GM23338 (cell line): Measurements from ENCODE around the gene MFAP4. TPM values are rescaled to one million over a fixed set of nuclear protein-coding genes. Genes with fewer than 3 reads are reported as not detected.

Experiments
- ATAC-seq: fragments of 200-7000 bp; cut with Tn5 transposase; 3 replicates; pipeline ENCODE4 v1.9.1; 2020
- DNase-seq: peaks from one replicate; pipeline ENCODE4 v3.0.0-alpha.2; 2015; ENCODE audit warnings: low spot score
- H2AFZ ChIP-seq: fragments of 200-600 bp; sonication (generic); 2 replicates; pipeline ENCODE4 v1.8.0; 2016; ENCODE audit warnings: antibody characterized with exemption, mild to moderate bottlenecking, moderate library complexity
- H3F3A ChIP-seq: fragments of 200-600 bp; sonication (generic); replicated peaks from 2 replicates; pipeline ENCODE4 v1.8.0; 2017; ENCODE audit warnings: antibody characterized with exemption, mixed run types, low read depth
- H3K27ac ChIP-seq: fragments of 200-600 bp; sonication (generic); 2 replicates; pipeline ENCODE4 v1.6.1; 2016; ENCODE audit warnings: low read depth
- H3K27me3 ChIP-seq: fragments of 200-600 bp; sonication (generic); 2 replicates; pipeline ENCODE4 v1.8.0; 2016; ENCODE audit warnings: mild to moderate bottlenecking, mixed run types, moderate library complexity; ENCODE audit not compliant: insufficient read depth
- H3K36me3 ChIP-seq: fragments of 200-600 bp; sonication (generic); 2 replicates; pipeline ENCODE4 v1.8.0; 2016; ENCODE audit warnings: mild to moderate bottlenecking; ENCODE audit not compliant: insufficient read depth
- H3K4me1 ChIP-seq: fragments of 200-600 bp; sonication (generic); 2 replicates; pipeline ENCODE4 v1.8.0; 2016; ENCODE audit warnings: mild to moderate bottlenecking, moderate library complexity; ENCODE audit not compliant: insufficient read depth
- H3K4me2 ChIP-seq: fragments of 200-600 bp; sonication (generic); 2 replicates; pipeline ENCODE4 v1.7.1; 2017; ENCODE audit warnings: mixed run types
- H3K4me3 ChIP-seq: fragments of 200-600 bp; sonication (generic); 2 replicates; pipeline ENCODE4 v1.6.1; 2016; ENCODE audit warnings: mixed run types
- H3K79me2 ChIP-seq: fragments of 200-600 bp; sonication (generic); replicated peaks from 2 replicates; pipeline ENCODE4 v1.8.0; 2017; ENCODE audit warnings: mild to moderate bottlenecking; ENCODE audit not compliant: insufficient read depth
- H3K9me2 ChIP-seq: fragments of 200-600 bp; sonication (generic); 2 replicates; pipeline ENCODE4 v1.8.0; 2017; ENCODE audit not compliant: insufficient read depth
- H4K20me1 ChIP-seq: fragments of 200-600 bp; sonication (generic); replicated peaks from 2 replicates; pipeline ENCODE4 v1.8.0; 2017; ENCODE audit warnings: mild to moderate bottlenecking; ENCODE audit not compliant: insufficient read depth
- H3K27ac Mint-ChIP-seq: 2 replicates; pipeline ENCODE4 v1.8.0; 2020; ENCODE audit warnings: inconsistent platforms, mild to moderate bottlenecking, moderate library complexity, mixed read lengths
- H3K27me3 Mint-ChIP-seq: 3 replicates; pipeline ENCODE4 v1.8.0; 2022; ENCODE audit warnings: low read depth, mild to moderate bottlenecking, moderate library complexity, mixed read lengths, inconsistent platforms; ENCODE audit not compliant: insufficient read depth, poor library complexity
- H3K36me3 Mint-ChIP-seq: 3 replicates; pipeline ENCODE4 v1.8.0; 2021; ENCODE audit warnings: low read depth, mild to moderate bottlenecking, inconsistent platforms, moderate library complexity, mixed read lengths
- H3K4me1 Mint-ChIP-seq: 3 replicates; pipeline ENCODE4 v1.8.0; 2020; ENCODE audit warnings: mild to moderate bottlenecking, inconsistent platforms, mixed read lengths
- H3K4me3 Mint-ChIP-seq: 3 replicates; pipeline ENCODE4 v1.8.0; 2021; ENCODE audit warnings: moderate library complexity, mild to moderate bottlenecking, inconsistent platforms, mixed read lengths
- H3K9me3 Mint-ChIP-seq: 3 replicates; pipeline ENCODE4 v1.8.0; 2020; ENCODE audit warnings: moderate library complexity, mild to moderate bottlenecking, inconsistent platforms, mixed read lengths
- CREB1 ChIP-seq: fragments of 250-450 bp; sonication (Bioruptor Pico); IDR thresholded peaks from 2 replicates; pipeline ENCODE4 v1.5.0; 2020; ENCODE audit warnings: low read depth, mild to moderate bottlenecking, moderate library complexity
- CTCF ChIP-seq, 2 experiments: fragments of 200-600 bp in 1 of 2; sonication (generic) in 1 of 2; conservative IDR thresholded peaks; 2 replicates each; pipeline versions ENCODE4 v1.5.1 to v1.6.1; 2016 to 2017; ENCODE audit warnings: antibody characterized with exemption in 2 of 2, low read depth in 2 of 2, mild to moderate bottlenecking in 2 of 2, moderate library complexity in 1 of 2
- EZH2phosphoT487 ChIP-seq: fragments of 200-600 bp; sonication (generic); IDR thresholded peaks from one replicate; pipeline ENCODE4 v1.8.1; 2018; ENCODE audit warnings: antibody characterized with exemption; ENCODE audit not compliant: unreplicated experiment
- JUNB ChIP-seq: IDR thresholded peaks from one replicate; pipeline ENCODE4 v1.6.1; 2016; ENCODE audit warnings: antibody characterized with exemption; ENCODE audit not compliant: unreplicated experiment
- NANOG ChIP-seq: IDR thresholded peaks from 2 replicates; pipeline ENCODE4 v1.6.1; 2016; ENCODE audit warnings: antibody characterized with exemption, borderline replicate concordance
- POLR2AphosphoS5 ChIP-seq: IDR thresholded peaks from 2 replicates; pipeline ENCODE4 v1.6.1; 2016; ENCODE audit warnings: antibody characterized with exemption, low read depth
- REST ChIP-seq: IDR thresholded peaks from one replicate; pipeline ENCODE4 v1.6.1; 2018; ENCODE audit warnings: antibody characterized with exemption; ENCODE audit not compliant: unreplicated experiment
- STAT1 ChIP-seq: IDR thresholded peaks from one replicate; pipeline ENCODE4 v1.6.1; 2016; ENCODE audit warnings: antibody characterized with exemption; ENCODE audit not compliant: unreplicated experiment
- ZNF114 ChIP-seq: fragments of 250-450 bp; sonication (Bioruptor Pico); IDR thresholded peaks from 2 replicates; pipeline ENCODE4 v1.5.0; 2020; ENCODE audit warnings: mild to moderate bottlenecking, moderate library complexity
- ZNF462 ChIP-seq: fragments of 250-450 bp; sonication (Bioruptor Pico); IDR thresholded peaks from 2 replicates; pipeline ENCODE4 v1.5.0; 2020; ENCODE audit warnings: mild to moderate bottlenecking, moderate library complexity
- polyA plus RNA-seq: library from polyadenylated mRNA; unstranded; fragments of >200 nt; fragmentation: Nextera tagmentation; extraction: Ambion mirVana; gene quantifications from 2 replicates; pipeline ENCODE4 v1.2.1, GENCODE V29; 2016
- total RNA-seq: library from RNA; depleted of rRNA; stranded (reverse); fragments of >200 nt; shearing (Covaris generic); gene quantifications from 2 replicates; pipeline ENCODE4 v1.2.3, GENCODE V29; 2014

MFAP4 gene
- total and polyA plus RNA-seq, 2 experiments from 2014 or later = 7.7 to 9.7 TPM

GRCh38 chr17:19376811-19377210, 10.2 kb downstream of the MFAP4 start:
- peaks cover 11% of the 10 kb centered on the region; the same call in 1 of the 2 replicates for H3F3A ChIP-seq
- H3K27ac Mint-ChIP-seq = peak overlapping the region; percentile 99
- H3K27ac ChIP-seq = peak overlapping the region; percentile 98
- peaks cover 10% of the 10 kb centered on the region for H3K4me1 ChIP-seq
- no peaks in the 10 kb centered on the region for H3K9me2 ChIP-seq
- H4K20me1 ChIP-seq = peaks cover 13% of the 10 kb centered on the region
- H3K9me3 Mint-ChIP-seq = no peaks in the 10 kb centered on the region
- H3K27me3 ChIP-seq = no peaks in the 10 kb centered on the region
- DNase-seq (no peak), ATAC-seq (no peak)
- peaks cover 28% of the 10 kb centered on the region for H3K36me3 Mint-ChIP-seq
- peak overlapping the region; percentile 75 for H3K4me3 ChIP-seq
- peak overlapping the region; percentile 97 for H3K4me3 Mint-ChIP-seq
- H3K36me3 ChIP-seq = peaks cover 10% of the 10 kb centered on the region
- peak overlapping the region; percentile 90 for H3K4me2 ChIP-seq
- H3K4me1 Mint-ChIP-seq = peaks cover 23% of the 10 kb centered on the region
- TF ChIP-seq CTCF (conservative IDR thresholded peaks at IDR 0.05; ENCODE audit: low read depth in 2 of 2) (no peak), REST (no peak), NANOG (no peak), JUNB (no peak), STAT1 (no peak), POLR2AphosphoS5 (no peak), ZNF462 (CRISPR knock-in tag) (no peak), EZH2phosphoT487 (no peak), ZNF114 (CRISPR knock-in tag) (no peak), CREB1 (CRISPR knock-in tag) (no peak)
- H3K27me3 Mint-ChIP-seq = peaks cover 16% of the 10 kb centered on the region
- no peak overlapping the region for H2AFZ ChIP-seq
- H3K79me2 ChIP-seq = peaks cover 36% of the 10 kb centered on the region
